IgD-negative memory B cell (primary cell): ENCODE measurements around the gene SELENOO. TPM values are rescaled to one million over a fixed set of nuclear protein-coding genes. Genes with fewer than 3 reads are reported as not detected.
A peak's percentile ranks its signal among the peaks of the same experiment; 100 is the strongest.

ENCODE experiments used
- H3K27ac Mint-ChIP-seq, 3 donors: one replicate each; pipeline ENCODE4 v1.8.0; 2020 to 2022; ENCODE audit warnings: mild to moderate bottlenecking in 3 of 3, mixed read lengths in 3 of 3, moderate library complexity in 1 of 3
- H3K27me3 Mint-ChIP-seq: one replicate; pipeline ENCODE4 v1.8.0; 2021; ENCODE audit warnings: mixed read lengths
- H3K36me3 Mint-ChIP-seq: one replicate; pipeline ENCODE4 v1.8.0; 2020; ENCODE audit warnings: mild to moderate bottlenecking, mixed read lengths
- H3K4me1 Mint-ChIP-seq, 3 donors: one replicate each; pipeline ENCODE4 v1.8.0; 2020 to 2022; ENCODE audit warnings: mixed read lengths in 3 of 3, mild to moderate bottlenecking in 1 of 3
- H3K4me3 Mint-ChIP-seq, 4 donors: one replicate each; pipeline ENCODE4 v1.8.0; 2020 to 2022; ENCODE audit warnings: mild to moderate bottlenecking in 4 of 4, mixed read lengths in 4 of 4, moderate library complexity in 3 of 4
- H3K9me3 Mint-ChIP-seq, 3 donors: one replicate each; pipeline ENCODE4 v1.8.0; 2020 to 2021; ENCODE audit warnings: mixed read lengths in 3 of 3, mild to moderate bottlenecking in 1 of 3
- polyA plus RNA-seq: library from polyadenylated mRNA; unstranded; fragments of 300-500 nt; fragmentation: Illumina TruSeq; gene quantifications from one replicate; pipeline ENCODE4 v1.2.3, GENCODE V29; 2021

Gene SELENOO
- polyA plus RNA-seq, 1 donor from 2014 or later = 2.3 TPM

DNA sequence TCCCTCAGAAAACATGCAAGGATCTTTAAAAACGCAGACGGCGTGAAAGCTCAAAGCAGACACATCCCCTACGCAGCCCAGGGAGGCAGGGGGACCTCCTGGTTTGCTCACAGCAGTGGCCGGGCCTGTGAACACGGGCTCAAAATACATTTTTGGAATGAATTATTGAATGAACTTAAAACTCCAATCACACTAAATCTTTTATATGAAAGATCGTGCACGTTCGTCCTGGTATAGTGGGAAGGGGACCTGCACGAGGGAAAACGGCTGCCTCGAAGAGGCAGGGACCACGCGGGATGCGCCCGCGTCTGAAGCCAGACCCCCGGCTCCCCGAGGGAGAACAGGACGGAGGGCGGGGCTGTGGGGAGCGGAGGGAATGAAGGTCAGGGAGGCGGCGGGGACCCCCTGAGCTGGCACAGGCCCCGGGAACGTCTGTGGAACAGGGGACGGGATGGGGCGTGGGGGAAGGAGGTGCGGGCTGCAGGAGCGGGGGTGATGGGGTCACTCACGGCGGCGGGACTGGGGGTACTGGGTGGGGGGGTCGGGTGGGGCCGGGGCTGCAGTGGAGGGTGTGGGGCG is 31.5 kb upstream of the SELENOO start:
- peak overlapping the region in 3 of 4 donors; percentile 28 to 71 (median 63) for H3K4me3 Mint-ChIP-seq
- peaks cover 6 to 13% (median 7%) of the 10 kb centered on the region in 3 donors for H3K4me1 Mint-ChIP-seq
- peaks cover 23% of the 10 kb centered on the region for H3K27me3 Mint-ChIP-seq
- H3K9me3 Mint-ChIP-seq = no peaks in the 10 kb centered on the region
- H3K36me3 Mint-ChIP-seq = no peaks in the 10 kb centered on the region
- peak overlapping the region in 2 of 3 donors; percentile 45 to 62 for H3K27ac Mint-ChIP-seq

DNA sequence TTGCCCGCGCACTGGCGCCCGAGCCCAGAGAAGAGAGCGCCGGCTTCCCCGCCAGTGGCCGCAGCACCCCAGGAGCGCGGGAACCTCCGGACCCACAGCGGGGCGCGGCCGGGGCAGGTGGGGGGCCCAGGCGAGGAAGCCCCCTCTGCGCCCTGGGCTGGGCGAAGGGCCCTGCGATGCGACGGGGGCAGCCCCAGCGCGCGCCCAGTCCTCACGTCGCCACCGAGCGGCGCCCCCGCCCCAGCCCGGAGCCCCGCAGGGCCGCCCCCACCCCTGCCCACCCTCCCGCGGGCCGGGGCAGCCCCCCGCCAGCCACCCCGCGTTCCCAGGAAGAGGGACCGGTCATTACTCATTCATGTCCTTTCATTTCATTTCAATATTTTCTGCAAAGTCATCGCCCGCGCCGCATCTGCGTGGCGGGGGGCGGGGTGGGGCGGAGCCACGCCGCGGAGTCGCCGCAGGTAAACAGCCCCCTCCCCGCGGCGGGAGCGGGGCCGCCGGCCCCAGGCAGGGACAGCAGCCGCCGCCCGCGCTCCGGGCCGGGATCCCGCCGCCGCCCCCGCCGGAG is 31.0 kb upstream of the SELENOO start:
- Mint-ChIP-seq H3K36me3 (no peaks in the 10 kb centered on the region), H3K27ac (no peak overlapping the region), H3K27me3 (peaks cover 20% of the 10 kb centered on the region), H3K4me3 (peak overlapping the region in 1 of 4 donors; percentile 8), H3K9me3 (no peaks in the 10 kb centered on the region), H3K4me1 (peaks cover 6 to 13% (median 7%) of the 10 kb centered on the region in 3 donors)

DNA sequence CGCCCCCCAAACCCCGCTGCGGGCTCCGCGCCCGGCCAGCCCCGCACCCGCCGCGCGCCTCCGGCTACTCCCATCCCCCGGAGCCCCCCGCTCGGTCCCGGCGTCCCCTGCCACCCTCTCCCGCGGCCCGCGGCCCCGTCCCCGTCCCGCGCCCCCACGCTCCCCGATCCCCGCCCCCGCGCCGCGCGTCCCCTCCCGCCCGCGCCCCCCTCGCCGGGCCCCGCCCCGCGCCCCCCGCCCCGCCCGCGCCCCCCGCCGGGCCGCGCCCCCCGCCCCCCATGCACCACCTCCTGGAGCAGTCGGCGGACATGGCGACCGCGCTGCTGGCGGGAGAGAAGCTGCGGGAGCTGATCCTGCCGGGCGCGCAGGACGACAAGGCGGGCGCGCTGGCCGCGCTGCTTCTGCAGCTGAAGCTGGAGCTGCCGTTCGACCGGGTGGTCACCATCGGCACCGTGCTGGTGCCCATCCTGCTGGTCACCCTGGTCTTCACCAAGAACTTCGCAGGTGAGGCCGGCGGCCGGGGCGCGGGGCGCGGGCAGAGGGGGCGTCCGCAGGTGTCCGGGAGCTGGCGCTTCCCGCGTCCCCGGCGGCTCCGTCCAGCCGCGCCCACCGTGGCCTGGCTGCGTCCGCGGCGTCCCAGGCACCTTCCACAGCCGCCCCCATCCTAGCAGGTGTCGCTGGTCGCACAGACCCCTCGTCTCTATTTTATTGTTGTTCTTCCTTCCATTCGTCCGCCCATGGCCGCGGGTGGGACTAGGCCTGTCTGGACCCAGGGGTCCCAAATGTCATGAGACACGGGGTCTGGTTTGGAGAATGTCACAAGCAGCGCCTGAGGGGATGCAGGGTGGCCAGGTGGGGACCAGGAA is 30.1 kb upstream of the SELENOO start, which contains the start of gene PANX2:
TSS of gene PANX2 (plus strand) at position 279 of the 866 bp plus-strand sequence. CDS start at position 279, 0 bp downstream.
- Mint-ChIP-seq H3K9me3 (no peaks in the 10 kb centered on the region), H3K27ac (no peak within 1 kb of the TSS), H3K36me3 (no peaks in the 10 kb centered on the region), H3K27me3 (peaks cover 17% of the 10 kb centered on the region), H3K4me1 (peaks cover 6 to 13% (median 7%) of the 10 kb centered on the region in 3 donors), H3K4me3 (peak within 1 kb of the TSS in 2 of 4 donors; percentile 39 to 59)

DNA sequence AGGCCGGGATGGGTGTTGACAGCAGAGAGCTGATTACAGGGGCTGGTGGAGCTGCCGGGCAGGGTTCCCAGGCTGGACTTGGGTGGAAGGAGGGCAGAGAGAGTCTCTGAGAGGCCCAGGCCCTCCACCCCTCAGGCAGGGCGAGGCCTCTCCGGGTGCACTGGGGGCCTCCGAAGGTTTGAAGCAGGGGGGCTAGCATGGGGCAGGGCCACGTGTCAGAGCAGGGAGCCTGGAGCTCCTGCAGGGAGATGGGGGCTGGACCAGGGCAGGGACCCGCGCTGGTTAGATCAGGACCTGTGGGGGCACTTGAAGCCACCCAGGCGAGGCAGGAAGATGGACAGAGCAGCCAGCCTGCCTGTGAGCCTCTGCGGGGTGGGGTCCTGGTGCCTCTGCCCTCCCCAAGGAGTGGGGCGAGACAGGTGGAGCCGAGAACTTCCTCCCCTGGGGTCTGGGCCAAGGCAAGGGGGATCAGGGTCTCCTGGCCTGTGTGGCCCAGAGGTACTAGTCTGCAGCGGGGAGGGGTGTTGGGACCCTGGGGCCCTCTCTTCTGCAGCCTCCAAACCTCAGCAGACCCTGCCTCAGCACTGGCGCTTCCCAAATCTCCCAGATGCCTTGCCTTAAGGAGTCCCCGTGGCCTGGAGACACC is 29.4 kb upstream of the SELENOO start:
- Mint-ChIP-seq H3K9me3 (no peaks in the 10 kb centered on the region), H3K27me3 (peaks cover 17% of the 10 kb centered on the region), H3K36me3 (no peaks in the 10 kb centered on the region), H3K4me1 (peaks cover 6 to 14% (median 12%) of the 10 kb centered on the region in 3 donors), H3K27ac (no peak overlapping the region), H3K4me3 (peak overlapping the region in 3 of 4 donors; percentile 39 to 63 (median 59))

DNA sequence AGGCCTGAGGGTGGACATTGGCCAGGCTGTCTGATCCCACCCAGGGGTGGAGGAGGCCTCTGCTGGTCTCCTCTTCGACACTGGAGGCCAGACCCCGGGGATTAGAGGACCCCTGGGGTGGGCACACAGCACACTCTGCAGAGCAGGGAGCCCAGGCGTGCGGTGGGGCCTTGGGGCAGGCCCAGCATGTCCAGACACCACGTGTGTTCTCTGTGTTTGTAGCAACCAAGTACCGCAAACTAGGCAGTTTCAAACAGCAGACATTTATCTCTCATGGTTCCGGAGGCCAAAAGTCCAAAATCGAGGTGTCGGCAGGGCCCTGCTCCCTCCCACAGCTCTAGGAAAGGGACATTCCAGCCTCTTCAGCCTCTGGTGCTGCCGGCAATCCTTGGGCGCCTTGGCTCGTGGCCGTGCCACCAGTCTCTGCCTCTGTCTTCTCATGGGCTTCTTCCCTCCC is 28.8 kb upstream of the SELENOO start:
- Mint-ChIP-seq H3K27me3 (peaks cover 17% of the 10 kb centered on the region), H3K27ac (no peak overlapping the region), H3K4me3 (peak overlapping the region in 2 of 4 donors; percentile 25 to 63), H3K9me3 (no peaks in the 10 kb centered on the region), H3K4me1 (peaks cover 6 to 16% (median 12%) of the 10 kb centered on the region in 3 donors), H3K36me3 (no peaks in the 10 kb centered on the region)

DNA sequence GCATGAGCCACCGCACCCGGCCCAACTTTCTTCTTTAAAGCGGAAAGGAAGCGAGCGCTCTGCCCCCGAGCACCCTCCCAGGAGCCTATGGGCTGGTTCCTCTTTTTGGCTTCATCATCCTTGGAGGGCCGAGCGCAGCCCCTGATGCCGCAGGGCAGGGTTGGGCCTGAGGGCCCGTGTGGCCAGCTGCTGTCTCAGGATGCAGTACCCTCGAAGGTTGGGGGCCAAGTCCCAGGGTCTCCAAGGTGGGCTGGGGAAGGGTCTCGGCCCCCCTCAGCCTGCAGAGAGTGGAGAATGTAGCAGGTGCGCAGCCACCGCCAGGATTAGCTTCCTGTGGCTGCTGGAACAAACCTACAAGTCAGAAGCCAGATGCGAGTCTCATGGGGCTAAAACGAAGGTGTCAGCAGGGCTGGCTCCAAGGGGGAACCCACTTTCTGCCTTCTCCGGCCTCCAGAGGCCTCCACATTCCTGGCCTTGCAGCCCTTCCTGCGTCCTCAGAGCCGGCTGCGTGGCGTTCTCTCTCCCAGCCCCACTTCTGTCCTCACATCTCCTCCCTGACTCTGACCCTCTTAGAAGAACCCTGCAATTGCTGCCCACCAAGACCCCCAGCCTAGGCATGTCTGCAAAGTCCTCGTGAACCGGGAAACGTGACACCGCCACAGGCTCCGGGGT is 27.4 kb upstream of the SELENOO start:
- peak overlapping the region; percentile 59 to 85 (median 80) for H3K27ac Mint-ChIP-seq

DNA sequence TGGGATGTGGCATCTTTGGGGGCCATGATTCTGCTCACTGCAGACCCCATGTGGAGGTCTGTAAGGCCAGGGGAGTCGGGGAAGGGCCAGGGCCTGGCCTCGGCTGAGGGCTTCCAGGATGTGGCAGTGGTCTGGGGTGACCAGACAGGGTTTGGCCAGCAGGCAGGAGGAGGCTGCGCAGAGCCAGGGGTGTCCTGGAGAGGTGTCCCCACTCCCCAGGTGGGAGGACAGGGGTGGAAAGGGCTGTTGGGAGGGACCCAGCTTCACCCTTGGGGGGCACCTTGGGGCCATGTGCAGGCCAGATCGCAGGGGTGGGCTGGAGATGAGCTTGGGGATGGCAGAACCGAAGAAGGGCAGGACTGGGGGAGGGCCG is 26.8 kb upstream of the SELENOO start:
- no peak overlapping the region for H3K27ac Mint-ChIP-seq

More for the DNA sequence above, 27.4 kb upstream of the SELENOO start:
- Mint-ChIP-seq H3K27me3 (peaks cover 13% of the 10 kb centered on the region), H3K9me3 (no peaks in the 10 kb centered on the region), H3K4me1 (peaks cover 6 to 20% (median 13%) of the 10 kb centered on the region in 3 donors), H3K36me3 (peaks cover 1% of the 10 kb centered on the region), H3K4me3 (peak overlapping the region in 3 of 4 donors; percentile 66 to 81 (median 76))

DNA sequence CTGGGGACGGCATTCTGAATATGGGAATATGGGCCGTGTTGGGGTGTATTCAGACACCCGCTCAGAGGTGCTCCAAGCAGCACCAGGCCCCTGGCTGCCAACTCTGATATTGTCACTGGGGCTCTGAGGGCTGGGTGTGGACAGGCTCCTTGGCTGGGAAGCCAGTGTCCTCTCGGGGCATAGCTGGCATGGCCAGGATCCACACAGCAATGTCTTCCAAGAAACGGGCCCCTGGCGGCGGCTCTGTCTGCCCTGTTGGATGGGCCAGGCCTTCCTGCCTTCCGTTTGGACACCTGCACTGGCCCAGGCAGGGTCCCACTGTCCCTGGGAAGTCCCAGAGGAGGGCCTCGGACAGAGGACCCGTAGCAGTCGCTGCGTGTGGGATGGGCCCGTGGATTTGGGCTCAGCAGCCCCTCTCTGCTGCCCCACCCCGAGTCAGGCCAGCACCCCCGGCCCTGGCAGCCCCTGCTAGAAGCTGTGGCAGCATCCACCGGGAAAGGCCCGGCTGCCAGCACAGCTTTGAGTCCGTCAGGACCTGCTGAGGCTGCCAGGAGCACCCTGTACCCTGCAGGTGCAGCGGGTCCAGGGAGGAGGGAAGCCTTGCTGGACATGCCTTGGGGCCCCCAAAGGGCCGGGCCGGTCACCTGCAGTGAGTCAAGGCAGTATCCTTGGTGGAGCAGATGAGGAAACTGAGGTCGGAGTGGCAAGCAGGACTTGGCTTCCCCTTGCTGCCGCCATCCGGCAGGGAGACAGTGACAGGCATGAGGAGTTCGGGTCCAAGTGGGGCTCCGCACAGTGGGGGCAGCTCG is 26.2 kb upstream of the SELENOO start:
- peaks cover 6 to 15% (median 14%) of the 10 kb centered on the region in 3 donors for H3K4me1 Mint-ChIP-seq
- no peak overlapping the region for H3K4me3 Mint-ChIP-seq
- no peaks in the 10 kb centered on the region for H3K9me3 Mint-ChIP-seq
- H3K27ac Mint-ChIP-seq = peak overlapping the region in 1 of 3 donors; percentile 75
- H3K36me3 Mint-ChIP-seq = peaks cover 1% of the 10 kb centered on the region
- H3K27me3 Mint-ChIP-seq = peaks cover 10% of the 10 kb centered on the region

More for the DNA sequence above, 26.8 kb upstream of the SELENOO start:
- Mint-ChIP-seq H3K36me3 (peaks cover 1% of the 10 kb centered on the region), H3K27me3 (peaks cover 11% of the 10 kb centered on the region), H3K4me1 (peaks cover 6 to 17% (median 13%) of the 10 kb centered on the region in 3 donors), H3K4me3 (peak overlapping the region in 1 of 4 donors; percentile 66), H3K9me3 (no peaks in the 10 kb centered on the region)

DNA sequence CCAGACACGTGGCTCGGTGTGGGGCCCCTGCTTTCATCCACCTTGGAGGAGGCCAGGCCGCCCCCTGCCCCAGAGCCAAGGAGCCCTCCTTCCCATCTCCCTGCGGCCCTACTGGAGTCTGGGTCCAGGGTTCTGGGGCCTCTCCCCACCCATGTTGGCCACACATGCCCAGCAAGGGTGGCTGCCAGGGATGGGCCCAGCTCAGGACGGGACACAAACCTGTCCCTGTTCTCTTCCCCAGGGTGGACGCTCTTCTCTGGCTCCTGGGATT is 25.7 kb upstream of the SELENOO start:
- Mint-ChIP-seq H3K4me3 (no peak overlapping the region), H3K9me3 (no peaks in the 10 kb centered on the region), H3K27me3 (peaks cover 12% of the 10 kb centered on the region)

DNA sequence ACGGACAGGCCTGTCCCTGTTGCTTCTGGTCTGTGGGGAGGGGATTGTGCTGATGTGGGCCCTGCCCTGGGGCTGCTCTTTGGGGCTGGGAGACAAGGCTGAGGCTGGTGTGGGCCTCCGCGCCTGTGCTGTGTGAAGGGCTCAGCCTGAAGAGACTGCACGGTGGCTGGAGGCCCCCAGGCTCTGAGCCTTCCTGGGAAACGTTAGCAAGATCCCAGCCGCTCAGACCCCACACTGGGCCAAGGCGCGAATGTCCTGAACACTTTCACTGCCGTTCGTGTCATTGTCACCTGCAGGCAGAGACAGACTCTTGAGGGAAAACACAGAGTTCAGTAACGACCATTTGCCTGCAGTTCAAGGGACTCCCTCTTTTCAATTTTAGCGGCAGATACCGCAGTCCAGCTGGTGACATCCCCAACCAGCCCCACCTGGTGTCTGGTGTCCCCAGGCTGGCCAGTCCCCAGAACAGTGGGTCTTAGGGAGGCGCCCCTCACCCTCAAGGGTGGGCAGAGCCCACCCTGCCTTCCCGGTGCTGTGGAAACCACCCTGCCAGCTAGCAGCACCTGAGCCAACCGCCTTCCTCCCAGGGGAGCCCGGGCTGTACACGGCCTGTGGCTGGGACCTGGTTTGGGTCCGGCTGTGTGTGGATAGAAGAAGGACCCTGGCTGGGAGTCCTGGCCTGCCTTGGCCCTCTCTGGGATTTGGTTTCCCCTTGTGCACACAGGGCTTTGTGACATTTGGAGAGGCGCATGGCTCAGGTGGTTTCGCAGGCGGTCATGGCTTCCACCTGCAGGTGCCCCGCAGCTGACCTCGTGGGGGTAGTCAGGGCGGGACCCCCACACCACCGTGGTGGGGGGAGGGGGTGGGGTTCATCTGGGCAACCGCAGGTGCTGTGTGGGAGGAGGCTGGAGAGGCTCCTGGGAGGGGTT is 24.6 kb upstream of the SELENOO start:
- H3K36me3 Mint-ChIP-seq = peaks cover 1% of the 10 kb centered on the region
- H3K9me3 Mint-ChIP-seq = no peaks in the 10 kb centered on the region
- peak overlapping the region in 2 of 4 donors; percentile 52 to 63 for H3K4me3 Mint-ChIP-seq
- peaks cover 9% of the 10 kb centered on the region for H3K27me3 Mint-ChIP-seq
- H3K4me1 Mint-ChIP-seq = peaks cover 6 to 20% (median 18%) of the 10 kb centered on the region in 3 donors
- H3K27ac Mint-ChIP-seq = peak overlapping the region; percentile 51 to 57 (median 53)

More for the DNA sequence above, 25.7 kb upstream of the SELENOO start:
- Mint-ChIP-seq H3K4me1 (peaks cover 6 to 18% (median 17%) of the 10 kb centered on the region in 3 donors), H3K36me3 (peaks cover 1% of the 10 kb centered on the region), H3K27ac (peak overlapping the region in 2 of 3 donors; percentile 51 to 75)

DNA sequence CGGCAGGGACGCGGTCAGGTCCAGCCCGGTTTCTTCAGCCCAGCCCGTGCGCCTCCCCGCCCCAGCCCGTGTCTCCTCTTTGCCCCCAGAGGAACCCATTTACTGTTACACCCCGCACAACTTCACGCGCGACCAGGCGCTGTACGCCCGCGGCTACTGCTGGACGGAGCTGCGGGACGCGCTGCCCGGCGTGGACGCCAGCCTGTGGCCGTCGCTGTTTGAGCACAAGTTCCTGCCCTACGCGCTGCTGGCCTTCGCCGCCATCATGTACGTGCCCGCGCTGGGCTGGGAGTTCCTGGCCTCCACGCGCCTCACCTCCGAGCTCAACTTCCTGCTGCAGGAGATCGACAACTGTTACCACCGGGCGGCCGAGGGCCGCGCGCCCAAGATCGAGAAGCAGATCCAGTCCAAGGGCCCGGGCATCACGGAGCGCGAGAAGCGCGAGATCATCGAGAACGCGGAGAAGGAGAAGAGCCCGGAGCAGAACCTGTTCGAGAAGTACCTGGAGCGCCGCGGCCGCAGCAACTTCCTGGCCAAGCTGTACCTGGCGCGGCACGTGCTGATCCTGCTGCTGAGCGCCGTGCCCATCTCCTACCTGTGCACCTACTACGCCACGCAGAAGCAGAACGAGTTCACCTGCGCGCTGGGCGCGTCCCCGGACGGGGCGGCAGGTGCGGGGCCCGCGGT is 23.8 kb upstream of the SELENOO start:
- Mint-ChIP-seq H3K4me1 (peaks cover 6 to 20% (median 18%) of the 10 kb centered on the region in 3 donors), H3K9me3 (no peaks in the 10 kb centered on the region), H3K4me3 (peak overlapping the region in 1 of 4 donors; percentile 63), H3K27ac (no peak overlapping the region), H3K27me3 (peaks cover 7% of the 10 kb centered on the region), H3K36me3 (peaks cover 1% of the 10 kb centered on the region)
